Measurements from ENCODE around the gene DBF4B.
"Not testable (repeated sequence)": the region's sequence is repeated elsewhere in the genome, so short reads cannot be mapped to it uniquely, and the experiment has no call there.

DBF4B gene

GRCh38 chr17:44736551-44737240 lies 28.2 kb downstream of the DBF4B start:
- DNase-seq, result peak; percentile 88

- DNase-seq, result no peak
These were observed 29.9 kb downstream of the DBF4B start for GRCh38 chr17:44738214-44738906.

- no peak for DNase-seq
These were observed 32.9 kb downstream of the DBF4B start for GRCh38 chr17:44741316-44741715.

- DNase-seq, result no peak
These were observed 36.8 kb downstream of the DBF4B start for GRCh38 chr17:44745301-44745700.

- DNase-seq, result not testable (repeated sequence)
These were observed 37.3 kb downstream of the DBF4B start for GRCh38 chr17:44745738-44746137.

GRCh38 chr17:44747566-44747965 lies 39.1 kb downstream of the DBF4B start:
- no peak for DNase-seq

GRCh38 chr17:44749076-44749979 lies 40.9 kb downstream of the DBF4B start:
- peak; percentile 62 for DNase-seq

GRCh38 chr17:44749980-44750318 lies 41.5 kb downstream of the DBF4B start:
- DNase-seq, result no peak

- DNase-seq, result no peak
These were observed 42.9 kb downstream of the DBF4B start for GRCh38 chr17:44751331-44751730.

- no peak for DNase-seq
These were observed 43.3 kb downstream of the DBF4B start for GRCh38 chr17:44751806-44752205.

- DNase-seq, result no peak
These were observed 44.7 kb downstream of the DBF4B start for GRCh38 chr17:44752953-44753861.

GRCh38 chr17:44754276-44754675 lies 45.8 kb downstream of the DBF4B start:
- DNase-seq, result no peak

GRCh38 chr17:44755180-44755579 lies 46.7 kb downstream of the DBF4B start:
- not testable (repeated sequence) for DNase-seq

- no peak for DNase-seq
These were observed 48.8 kb downstream of the DBF4B start for GRCh38 chr17:44757045-44757917.

GRCh38 chr17:44757918-44758413 lies 49.5 kb downstream of the DBF4B start:
- DNase-seq, result no peak

GRCh38 chr17:44758414-44759085 lies 50.1 kb downstream of the DBF4B start, which contains the start of gene ADAM11:
Gene ADAM11 (plus strand): TSS chr17:44758988. CDS start chr17:44759200, 212 bp downstream.
- no peak for DNase-seq

- no peak for DNase-seq
These were observed 50.8 kb downstream of the DBF4B start for GRCh38 chr17:44759086-44759915.

GRCh38 chr17:44759916-44760243 lies 51.4 kb downstream of the DBF4B start:
- no peak for DNase-seq

- peak; percentile 29 for DNase-seq
These were observed 52.2 kb downstream of the DBF4B start for GRCh38 chr17:44760474-44761308.

Data from NCI-H446 treated with DMSO at 0.1 percent for 48 hours (cell line).